Right renal pelvis (tissue), 4 donors: ENCODE measurements around the gene RBKS. TPM values are rescaled to one million over a fixed set of nuclear protein-coding genes. Genes with fewer than 3 reads are reported as not detected.
A peak's percentile ranks its signal among the peaks of the same experiment; 100 is the strongest.

Source experiments
- DNase-seq, 4 donors: peaks; one replicate each; pipeline ENCODE4 v3.0.0-alpha.2; 2013; ENCODE audit warnings: low read depth in 4 of 4, low spot score in 3 of 4, missing footprints in 1 of 4
- polyA plus RNA-seq, 4 donors: library from polyadenylated mRNA; unstranded; fragments of 120-200 nt; gene quantifications; one replicate each; pipeline ENCODE4 v1.2.1, GENCODE V29; 2013; ENCODE audit not compliant: insufficient read length in 4 of 4

The RBKS gene
- polyA plus RNA-seq, 4 donors: 6.9 to 9.9 (median 8.2) TPM

DNA sequence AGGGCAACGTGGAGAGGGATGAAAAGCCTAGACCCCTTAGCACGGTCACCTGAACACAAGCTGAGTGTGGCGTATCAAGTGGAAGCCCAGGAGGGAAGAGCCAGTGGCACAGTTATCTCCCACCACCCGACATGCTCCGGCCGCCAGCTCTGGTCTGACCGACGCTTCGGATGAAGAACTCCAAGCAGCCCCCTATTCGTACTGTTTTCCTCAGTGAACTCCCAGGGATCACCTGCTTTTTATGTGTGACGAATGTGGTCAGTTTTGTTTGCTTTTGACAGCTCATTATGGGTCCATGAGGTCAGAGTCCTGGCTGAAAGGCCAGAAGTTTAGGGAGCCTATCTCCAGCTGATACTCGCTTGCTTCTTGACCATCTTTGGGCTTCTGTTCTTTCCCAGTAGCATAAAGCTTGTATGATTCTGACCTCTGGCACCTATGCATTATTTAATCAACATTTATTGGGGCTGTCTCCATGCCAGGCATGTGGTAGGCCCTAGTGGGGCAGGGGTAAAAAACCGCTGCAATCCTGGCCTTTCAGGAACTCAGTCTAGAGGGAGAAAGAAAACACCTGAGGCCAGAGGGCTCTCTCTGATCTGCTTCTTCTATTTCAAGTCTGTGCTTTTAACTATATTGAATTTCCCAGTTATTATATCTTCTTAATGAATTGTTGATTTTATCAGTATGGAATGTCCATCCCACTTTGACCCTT is 151.7 kb downstream of the RBKS start:
- no peak for DNase-seq

DNA sequence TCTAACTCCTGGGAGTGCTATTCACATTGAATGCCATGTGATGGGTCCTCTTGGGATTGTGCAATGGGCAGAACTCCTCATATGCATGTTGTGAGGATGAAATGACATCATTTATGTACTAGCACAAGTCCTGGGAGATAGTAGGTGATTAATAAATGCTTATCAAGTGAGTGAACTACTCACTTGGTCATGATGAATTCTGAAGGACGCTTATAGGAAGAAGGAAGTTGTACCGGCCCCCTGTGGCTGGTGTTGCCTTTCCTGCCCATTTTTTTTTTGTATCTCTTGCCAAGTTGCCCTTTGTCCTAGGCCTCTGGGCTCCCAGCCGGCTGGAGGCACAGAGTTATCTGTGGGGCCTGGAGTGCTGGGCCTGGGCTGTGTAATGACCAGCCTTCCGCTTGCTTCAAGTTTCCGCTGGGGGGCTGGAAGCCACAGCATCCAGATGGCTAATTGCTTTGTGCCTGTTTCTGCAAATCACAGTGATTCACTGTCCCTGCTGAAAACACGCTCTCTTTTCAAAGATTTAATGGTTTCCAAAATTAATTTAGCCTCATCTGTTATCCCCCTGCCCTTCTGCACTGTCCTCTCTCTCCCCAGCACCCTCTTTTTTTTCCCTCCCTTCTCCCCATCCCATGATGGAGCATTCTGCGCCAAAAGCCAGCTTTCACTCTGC is 152.4 kb downstream of the RBKS start:
- no peak for DNase-seq

DNA sequence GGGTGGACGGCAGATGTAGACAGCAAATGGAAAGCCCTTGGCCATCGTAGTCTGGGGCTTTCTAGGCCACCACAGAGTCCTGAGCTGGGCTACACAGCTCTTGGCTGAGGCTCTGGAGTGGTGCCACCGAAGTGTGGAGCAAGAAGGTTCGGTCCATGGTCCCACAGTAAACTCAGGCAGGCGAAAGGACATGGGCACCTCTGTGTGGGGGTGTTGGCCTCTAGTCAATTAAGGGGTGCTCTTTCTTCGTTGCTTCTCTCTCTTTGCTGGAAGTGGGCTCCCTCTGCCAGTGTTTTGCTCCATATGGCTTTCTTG is 153.3 kb downstream of the RBKS start:
- no peak for DNase-seq

DNA sequence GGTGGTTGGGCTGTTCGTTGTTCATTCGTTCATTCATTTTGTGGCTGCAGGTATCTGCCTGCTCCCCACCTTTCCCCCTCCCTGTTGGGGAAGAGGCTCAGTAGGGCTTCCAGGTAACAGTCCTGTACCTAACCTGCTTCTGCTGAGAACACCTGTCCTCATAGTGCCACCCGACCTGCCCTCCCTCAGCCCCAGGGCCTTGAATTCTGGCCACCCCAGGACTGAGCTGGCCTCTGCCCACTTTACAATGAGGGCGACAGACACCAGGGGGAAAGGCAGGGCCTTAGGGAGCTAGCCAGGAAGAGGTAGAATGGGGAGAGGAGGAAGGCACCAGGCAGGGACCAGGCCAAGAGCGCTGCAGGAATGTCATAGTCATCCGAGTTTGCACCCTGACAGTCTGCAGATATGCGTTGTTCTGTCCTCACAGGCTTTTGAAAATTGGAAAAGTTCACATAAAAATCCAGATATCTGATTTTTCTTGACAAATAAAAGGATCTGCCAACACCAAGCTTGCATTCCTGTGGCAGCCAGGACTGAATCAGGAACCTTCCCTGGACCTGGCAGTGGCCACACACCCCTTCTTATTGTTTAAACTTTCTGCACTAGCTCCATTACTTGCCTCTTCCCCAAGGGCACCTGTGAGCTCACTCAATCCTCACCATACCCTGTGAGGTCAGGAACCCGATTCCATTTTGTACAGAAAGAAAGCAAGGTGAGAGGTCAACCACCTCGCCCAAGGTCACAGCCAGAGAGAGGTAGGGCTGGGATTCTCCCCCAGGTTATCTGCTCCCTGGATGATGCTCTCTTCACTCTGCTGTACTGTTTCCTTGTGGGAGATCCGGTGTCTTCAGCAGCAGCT is 153.9 kb downstream of the RBKS start:
- DNase-seq: no peak

DNA sequence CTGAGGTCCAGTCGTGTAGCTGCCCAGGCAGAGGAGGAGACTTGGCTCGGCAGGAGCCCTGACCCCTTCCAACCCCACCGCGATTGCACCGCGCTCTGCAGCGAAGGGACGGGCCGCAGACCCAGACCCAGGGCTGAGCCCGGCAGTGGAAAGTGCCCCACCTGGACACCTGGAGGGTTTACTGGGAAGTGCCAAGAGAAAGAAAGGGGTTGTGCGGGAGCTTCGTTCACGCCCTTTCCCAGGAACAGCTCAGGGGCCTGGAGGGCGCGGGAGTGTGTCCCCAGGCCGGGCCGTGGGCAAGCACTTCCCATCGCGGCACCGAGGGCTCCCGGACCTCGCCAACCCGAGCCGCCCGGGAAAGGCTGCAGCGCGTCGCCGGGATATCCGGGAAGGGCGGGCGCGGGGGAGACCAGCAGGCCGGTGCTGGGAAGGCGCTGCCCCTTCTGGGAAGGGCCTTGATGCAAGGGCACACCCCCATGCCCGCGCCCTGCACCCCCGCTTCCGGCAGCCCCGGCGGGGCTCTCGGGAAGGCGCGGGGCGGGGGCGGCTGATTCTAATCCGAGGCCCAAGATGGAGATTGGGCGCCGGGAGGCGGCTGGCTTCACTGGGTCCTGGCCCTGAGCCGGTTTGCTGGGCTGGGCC is 154.8 kb downstream of the RBKS start:
- peak in 1 of 4 donors; percentile 49 for DNase-seq

DNA sequence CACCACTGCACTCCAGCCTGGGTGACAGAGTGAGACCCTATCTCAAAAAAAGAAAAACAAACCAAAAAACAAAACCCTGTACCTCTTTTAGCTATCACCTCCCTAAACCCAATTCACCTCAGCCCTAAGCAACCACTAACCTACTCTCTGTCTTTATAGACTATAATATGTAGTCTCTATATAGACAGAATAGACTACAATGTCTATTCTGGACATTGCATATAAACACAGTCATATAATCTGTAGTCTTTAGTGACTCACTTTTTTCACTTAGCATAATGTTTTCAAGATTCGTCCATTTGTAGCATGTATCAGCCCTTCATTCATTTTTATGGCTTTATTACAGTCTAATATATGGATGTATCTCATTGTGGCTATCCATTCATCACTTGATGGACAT is 155.9 kb downstream of the RBKS start:
- DNase-seq: no peak

Other genes starting within 250 kb of the RBKS start
- gene SUPT7L, start 226.8 kb downstream of the RBKS start, polyA plus RNA-seq: 10 to 100 TPM; 52.0 to 62.5 (median 58.3) TPM
- 10 to 100 TPM; 31.0 to 34.7 (median 32.5) TPM for gene SLC4A1AP, start 226.5 kb downstream of the RBKS start, polyA plus RNA-seq
- gene MRPL33, start 118.7 kb downstream of the RBKS start, polyA plus RNA-seq: 100 to 1,000 TPM; 140 to 167 (median 158) TPM
- 10 to 100 TPM; 55.4 to 60.7 (median 57.1) TPM for gene BABAM2, start 342 bp upstream of the RBKS start, polyA plus RNA-seq